Amniotic stem cell (primary cell): ENCODE data around the gene SYT9.
"Not testable (repeated sequence)": the region's sequence is repeated elsewhere in the genome, so short reads cannot be mapped to it uniquely, and the experiment has no call there.

Experiments used
- DNase-seq: peaks from one replicate; lab custom pipeline; 2025; lab: John Stamatoyannopoulos, UW

Gene SYT9

DNA sequence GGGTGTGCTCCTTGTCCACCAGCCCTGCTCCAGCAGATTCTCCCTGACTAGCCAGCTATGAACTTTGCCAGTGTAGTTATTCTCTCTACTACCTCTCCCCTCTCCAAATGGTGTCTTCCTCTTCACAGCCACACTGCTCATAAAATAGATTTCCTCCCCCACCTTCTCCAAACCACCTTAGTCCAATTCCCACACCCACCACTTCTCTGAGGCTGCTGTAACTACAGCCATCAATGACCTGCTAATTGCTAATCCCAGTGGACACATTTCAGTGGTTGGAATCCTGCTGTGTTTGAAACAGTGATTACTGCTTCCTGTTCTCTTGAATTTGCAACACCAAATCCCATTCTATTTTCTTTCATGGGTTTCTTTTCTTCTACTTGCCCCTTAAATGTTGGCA, 23.4 kb downstream of the SYT9 start:
- DNase-seq, result no peak

DNA sequence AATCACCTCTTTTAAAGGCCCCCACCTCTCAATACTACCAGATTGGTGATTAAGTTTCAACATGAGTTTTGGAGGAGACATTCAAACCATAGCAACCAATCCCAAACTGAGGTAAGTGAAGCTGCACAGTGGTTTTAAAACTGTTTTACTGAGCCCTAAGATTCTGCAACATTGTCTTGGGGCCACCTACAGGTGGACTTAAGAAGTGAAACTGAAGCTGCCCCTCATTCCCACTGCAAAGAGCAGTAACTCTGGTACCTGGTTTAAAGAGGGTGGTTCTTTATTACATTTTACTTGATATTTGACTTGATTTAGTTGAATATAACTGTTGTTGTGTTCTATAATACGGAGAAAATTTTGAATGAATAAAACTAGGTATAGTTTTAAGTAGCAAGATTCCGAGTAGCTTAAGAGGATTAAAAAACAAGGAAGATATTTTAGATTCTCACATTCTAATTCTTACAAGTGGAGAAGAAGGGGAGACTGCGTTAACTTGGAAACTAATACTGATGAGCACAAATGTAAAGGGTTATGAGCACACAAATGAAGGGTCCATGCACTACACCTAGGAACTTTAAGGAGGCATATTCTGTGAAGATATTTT, 26.7 kb downstream of the SYT9 start:
- no peak for DNase-seq

GRCh38 chr11:7279676-7280075, 28.0 kb downstream of the SYT9 start:
- DNase-seq, result no peak

DNA sequence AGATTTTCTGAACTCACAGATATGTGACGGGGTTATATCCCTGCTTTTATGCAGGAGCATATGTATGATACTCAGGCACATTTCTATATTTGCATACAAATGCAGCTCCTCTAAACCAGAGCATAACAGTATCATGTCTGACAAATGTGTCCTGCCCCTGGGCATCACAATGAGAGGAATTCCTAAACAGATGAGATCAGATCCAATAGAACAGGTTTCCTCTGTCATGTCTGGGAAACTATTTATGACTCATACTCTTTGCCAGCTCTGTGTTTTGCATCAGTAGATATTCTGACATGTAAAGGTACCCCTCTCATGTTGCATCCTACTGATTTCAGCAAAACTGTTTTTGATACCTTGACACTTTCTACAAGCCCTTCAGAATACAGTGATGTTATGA, 29.4 kb downstream of the SYT9 start:
- DNase-seq, result no peak

DNA sequence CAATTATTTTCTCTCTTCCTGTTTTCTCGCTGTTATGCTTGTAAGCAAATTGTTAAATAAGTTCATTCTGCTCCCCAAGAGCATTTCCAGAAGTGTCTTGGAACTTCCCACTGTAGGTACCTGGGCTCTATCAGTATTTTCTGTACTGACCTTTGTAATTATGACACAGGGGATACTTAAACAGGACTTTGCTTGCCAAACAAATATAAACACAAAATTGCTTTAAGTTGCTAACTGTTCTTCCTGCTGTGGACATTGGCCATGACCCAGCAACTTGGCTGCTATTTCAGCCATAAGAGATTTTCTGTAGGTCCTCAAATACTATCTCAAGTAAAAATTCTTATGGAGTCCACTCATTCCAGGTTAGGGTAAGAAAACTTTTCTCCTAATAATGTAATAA, 30.1 kb downstream of the SYT9 start:
- DNase-seq, result no peak

- no peak for DNase-seq
Observed at GRCh38 chr11:7286178-7286577, 34.5 kb downstream of the SYT9 start.

- DNase-seq, result no peak
Observed at GRCh38 chr11:7291100-7291829, 39.6 kb downstream of the SYT9 start.

- DNase-seq, result no peak
Observed at GRCh38 chr11:7292922-7293321, 41.2 kb downstream of the SYT9 start.

DNA sequence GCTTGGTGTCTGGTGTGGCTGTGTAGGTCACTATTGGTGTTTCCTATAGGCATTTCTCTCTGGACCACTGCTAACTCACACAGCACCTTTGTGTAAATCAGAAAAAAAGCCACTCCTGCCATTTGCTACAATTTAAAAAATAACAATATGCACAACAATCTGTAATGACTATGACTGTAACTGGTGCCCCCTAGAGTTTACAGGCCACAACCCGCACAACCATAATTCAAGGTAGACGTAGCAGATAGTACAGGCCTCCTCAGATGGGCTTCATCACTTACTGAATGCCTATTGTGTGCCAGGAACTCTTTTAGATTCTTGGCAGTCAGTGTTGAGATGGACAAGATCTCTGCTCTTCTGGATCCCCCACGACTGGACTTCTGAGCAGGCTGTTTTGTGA, 47.7 kb downstream of the SYT9 start:
- DNase-seq, result no peak

DNA sequence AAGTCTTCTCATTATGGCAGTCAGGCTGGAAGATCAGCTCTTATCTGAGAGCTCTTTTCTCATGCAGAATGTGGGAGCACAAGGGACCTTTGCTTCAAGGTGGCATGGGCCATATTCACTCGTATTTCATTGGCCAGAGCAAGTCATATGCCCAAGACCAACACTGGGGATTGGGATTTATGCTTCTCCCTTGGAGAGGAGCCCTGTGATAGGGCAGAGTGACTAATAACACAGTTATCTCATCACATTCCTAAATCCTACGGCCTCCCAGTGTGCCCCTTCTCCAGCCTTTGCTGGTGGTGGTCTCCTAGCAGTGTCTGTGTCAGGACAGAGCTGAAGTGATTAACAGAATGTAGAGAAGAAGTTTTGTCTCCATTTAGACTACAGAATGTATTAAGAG, 48.6 kb downstream of the SYT9 start:
- no peak for DNase-seq

GRCh38 chr11:7303146-7303545, 51.4 kb downstream of the SYT9 start:
- no peak for DNase-seq

GRCh38 chr11:7306900-7307299, 55.2 kb downstream of the SYT9 start:
- no peak for DNase-seq

GRCh38 chr11:7307836-7308235, 56.1 kb downstream of the SYT9 start:
- no peak for DNase-seq

- no peak for DNase-seq
Observed at GRCh38 chr11:7311903-7312302, 60.2 kb downstream of the SYT9 start.

DNA sequence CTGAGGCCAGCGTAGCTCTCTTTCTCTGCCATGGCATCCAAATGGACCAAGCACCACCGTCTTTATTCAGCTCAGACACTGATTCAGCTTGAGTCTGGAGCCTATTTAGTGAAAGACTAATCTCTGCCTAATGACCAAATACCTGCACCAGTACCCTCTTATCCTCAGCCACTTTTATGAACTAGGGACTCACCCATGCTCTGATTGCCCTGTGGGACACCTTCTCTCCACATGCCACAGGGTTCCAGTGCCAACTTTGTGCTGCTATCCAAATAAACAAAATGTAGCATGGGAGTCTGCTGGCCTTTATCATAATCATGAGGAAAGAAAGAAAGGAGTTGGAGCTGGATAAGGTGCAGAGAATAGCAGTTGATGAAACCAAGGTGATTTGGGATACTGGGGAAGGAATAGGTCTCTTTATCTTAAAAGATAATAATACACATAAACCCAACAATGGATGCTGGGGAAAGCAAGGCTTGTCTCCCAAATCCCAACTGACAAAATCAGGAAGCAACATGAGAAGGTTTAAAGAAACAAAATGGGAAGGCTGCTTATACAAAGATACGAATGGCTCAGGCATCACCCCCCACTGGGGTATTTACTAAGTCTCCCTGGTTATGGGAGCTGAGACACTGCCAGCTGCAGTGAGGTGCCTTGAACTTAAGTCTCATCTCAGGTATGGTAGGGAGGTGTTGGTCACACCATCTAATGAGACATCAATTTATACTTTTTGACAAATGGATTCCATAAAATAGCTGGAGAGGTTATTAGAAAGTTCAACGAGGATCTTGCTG, 63.3 kb downstream of the SYT9 start:
- DNase-seq, result no peak

DNA sequence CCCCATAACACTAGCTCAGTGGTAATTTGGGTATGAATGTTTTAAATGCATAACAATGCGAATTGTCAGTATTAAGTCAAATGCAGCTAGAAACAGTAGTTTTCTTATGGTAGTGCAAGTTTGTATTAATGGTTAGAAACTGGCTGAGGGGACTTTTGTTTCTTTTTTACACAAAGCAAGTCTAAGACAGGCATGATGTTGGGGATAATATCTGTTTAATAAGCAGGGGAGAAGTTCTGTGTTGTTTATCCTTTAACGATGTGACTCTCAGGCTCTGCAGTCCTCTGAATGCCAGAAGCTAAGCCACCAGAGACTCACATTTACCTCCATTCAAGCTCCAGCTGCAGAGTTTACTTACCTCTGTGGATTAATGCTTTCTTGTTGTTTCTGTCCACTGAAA, 67.8 kb downstream of the SYT9 start:
- no peak for DNase-seq

GRCh38 chr11:7320306-7320705, 68.6 kb downstream of the SYT9 start:
- no peak for DNase-seq

DNA sequence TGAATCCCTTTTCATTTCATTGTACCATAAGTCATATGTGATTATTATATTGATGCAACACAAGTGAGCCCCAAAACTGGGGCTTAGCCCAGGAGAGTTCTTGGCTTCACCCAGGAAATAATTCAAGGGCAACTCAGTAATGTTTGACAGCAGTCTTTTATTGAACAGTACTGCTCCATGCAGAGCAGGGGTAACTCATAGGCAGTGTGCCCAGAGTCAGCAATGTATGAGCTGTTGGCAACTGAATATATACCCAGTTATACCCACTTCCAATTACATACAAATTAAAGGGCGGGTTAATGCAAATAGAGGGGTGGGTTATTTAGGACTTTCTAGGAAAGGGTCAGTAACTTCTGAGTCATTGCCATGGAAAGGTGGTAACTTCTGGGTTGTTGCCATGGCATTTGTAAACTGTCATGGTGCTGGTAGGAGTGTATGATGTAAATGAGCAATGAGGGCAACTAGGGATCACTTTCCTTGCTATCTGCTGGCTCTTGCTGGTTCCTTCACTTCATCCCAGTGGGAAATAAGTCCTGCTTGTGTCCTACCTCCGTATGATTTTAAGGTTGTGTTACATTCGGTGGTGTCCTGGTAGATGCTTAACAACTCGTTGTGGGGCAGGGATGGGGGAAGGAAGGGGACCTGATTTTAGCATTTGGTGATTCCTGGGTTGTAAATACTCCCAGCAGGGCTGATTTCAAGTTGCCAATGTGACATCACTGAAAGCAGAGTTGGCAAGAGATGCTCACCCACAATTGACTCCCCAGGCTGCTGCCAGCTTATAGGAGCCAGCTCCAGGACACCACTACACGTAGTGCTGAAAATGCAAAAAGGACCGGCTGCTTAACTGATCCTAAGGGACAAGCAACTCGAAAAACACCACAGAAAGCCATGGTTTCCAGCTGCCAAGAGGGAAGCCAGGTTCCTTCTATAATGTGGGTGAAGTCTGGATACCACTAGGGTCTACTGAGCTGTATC, 70.1 kb downstream of the SYT9 start:
- DNase-seq, result no peak

DNA sequence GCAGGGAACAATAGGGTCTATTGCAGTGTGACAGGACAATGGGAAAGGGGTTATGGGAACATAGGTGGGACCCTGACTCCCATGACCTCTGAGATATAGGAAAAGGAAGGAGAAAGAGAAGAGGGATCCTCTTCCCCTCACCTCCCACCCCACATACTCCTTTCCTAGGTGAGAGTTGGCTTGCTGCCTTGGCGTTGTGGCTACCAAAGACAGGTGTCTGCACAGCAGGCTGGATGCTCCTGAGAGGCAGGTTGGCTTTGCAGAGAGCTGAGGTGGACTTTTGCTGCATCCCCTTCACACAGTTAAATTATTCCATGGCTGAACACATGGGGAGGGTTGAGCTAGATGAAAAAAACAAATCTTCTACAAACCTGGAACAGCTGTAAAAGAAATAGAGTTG, 80.7 kb downstream of the SYT9 start:
- no peak for DNase-seq

GRCh38 chr11:7332962-7333361, 81.3 kb downstream of the SYT9 start:
- no peak for DNase-seq

GRCh38 chr11:7335442-7335841, 83.7 kb downstream of the SYT9 start:
- DNase-seq, result not testable (repeated sequence)

GRCh38 chr11:7341551-7341950, 89.8 kb downstream of the SYT9 start:
- DNase-seq, result no peak
